PC-9 (cell line): ENCODE data around the gene SBF1.

Experiments
- EZH2 ChIP-seq: fragments of 200-600 bp; sonication (generic); IDR thresholded peaks from 2 replicates; pipeline ENCODE4 v1.8.0; 2017; ENCODE audit warnings: antibody characterized with exemption, low read depth
- TF ChIP-seq, protein P1 (sequence below): fragments of 200-600 bp; sonication (generic); conservative IDR thresholded peaks from 2 replicates; pipeline ENCODE4 v1.6.1; 2017; ENCODE audit warnings: mixed run types, antibody characterized with exemption, mild to moderate bottlenecking, moderate library complexity

DNA sequence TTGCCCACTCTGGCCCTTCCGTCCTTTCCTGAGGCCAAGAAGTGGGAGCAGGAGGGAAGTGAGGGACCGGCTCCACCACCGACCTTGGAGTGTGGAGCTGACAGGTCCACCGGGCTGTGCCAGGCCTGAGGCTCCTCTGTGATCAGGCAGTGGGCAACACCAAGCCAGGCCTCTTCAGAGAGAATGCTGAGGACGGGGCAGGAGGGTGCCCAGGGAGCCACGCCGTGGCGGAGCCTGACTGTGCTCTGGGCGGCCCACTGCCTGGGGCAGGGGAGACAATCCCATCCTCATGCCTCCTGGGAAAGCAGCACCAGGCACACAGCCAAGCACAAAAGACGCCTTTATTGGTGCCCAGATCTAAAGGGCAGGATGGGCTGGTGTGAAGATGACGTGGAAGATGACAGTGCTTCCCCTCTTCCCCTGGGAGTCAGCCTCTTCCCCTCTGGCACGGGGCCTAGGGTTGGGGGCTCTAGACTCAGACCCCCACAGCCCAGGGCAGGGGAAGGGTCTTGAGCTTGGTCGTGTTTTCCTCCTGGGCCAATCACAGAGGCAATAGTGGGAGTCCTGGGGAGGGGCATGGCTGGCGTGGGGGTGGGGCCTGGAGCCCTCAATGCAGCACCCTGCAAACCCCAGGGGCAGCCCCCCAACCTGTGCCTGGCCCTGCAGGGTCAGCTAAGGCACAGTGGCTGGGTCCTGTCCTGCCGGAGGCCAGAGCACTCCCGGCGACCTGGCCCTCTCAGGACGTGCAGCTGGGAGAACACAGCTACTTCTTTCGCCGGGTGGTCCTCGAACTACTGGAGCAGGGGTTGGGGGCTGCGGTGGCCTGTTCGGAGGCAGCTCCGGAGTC is 28.0 kb upstream of the SBF1 start:
- TF ChIP-seq, protein P1, sequence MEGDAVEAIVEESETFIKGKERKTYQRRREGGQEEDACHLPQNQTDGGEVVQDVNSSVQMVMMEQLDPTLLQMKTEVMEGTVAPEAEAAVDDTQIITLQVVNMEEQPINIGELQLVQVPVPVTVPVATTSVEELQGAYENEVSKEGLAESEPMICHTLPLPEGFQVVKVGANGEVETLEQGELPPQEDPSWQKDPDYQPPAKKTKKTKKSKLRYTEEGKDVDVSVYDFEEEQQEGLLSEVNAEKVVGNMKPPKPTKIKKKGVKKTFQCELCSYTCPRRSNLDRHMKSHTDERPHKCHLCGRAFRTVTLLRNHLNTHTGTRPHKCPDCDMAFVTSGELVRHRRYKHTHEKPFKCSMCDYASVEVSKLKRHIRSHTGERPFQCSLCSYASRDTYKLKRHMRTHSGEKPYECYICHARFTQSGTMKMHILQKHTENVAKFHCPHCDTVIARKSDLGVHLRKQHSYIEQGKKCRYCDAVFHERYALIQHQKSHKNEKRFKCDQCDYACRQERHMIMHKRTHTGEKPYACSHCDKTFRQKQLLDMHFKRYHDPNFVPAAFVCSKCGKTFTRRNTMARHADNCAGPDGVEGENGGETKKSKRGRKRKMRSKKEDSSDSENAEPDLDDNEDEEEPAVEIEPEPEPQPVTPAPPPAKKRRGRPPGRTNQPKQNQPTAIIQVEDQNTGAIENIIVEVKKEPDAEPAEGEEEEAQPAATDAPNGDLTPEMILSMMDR, result no peak
- TF ChIP-seq EZH2, result no peak
